Endothelial cell of umbilical vein (primary cell): ENCODE measurements around the gene PEMT. TPM values are rescaled to one million over a fixed set of nuclear protein-coding genes. Genes with fewer than 3 reads are reported as not detected.

ENCODE experiments used
- BruUV-seq: library from RNA; stranded (reverse); fragments of 400-500 nt; replicated peaks from 2 replicates; lab custom pipeline; 2021; lab: Mats Ljungman, UMichigan
- CTCF ChIA-PET: fragments of 300-600, 350-600 bp; sonication (Branson Sonifier 250); formaldehyde crosslinking; loops from one replicate; lab custom pipeline; 2021; ENCODE audit warnings: antibody characterized with exemption, inconsistent platforms; lab: Charles Lee
- POLR2A ChIA-PET: fragments of 300-600, 350-600 bp; sonication (Branson Sonifier 250); formaldehyde crosslinking; loops from one replicate; lab custom pipeline; 2021; ENCODE audit warnings: antibody characterized with exemption, inconsistent platforms; lab: Charles Lee
- DNase-seq: peaks from one replicate; pipeline ENCODE4 v3.0.0-alpha.2; 2011; ENCODE audit warnings: low read depth, low spot score
- FAIRE-seq: peaks from 2 replicates; lab custom pipeline; 2011; peaks lifted over from hg19 to GRCh38; lab: Jason Lieb, UNC
- H2AFZ ChIP-seq: 2 replicates; pipeline ENCODE4 v1.6.0; 2012; ENCODE audit warnings: low read depth, low read length, control low read depth, inconsistent platforms
- H3K27ac ChIP-seq: 2 replicates; pipeline ENCODE4 v1.5.1; 2011; ENCODE audit warnings: low read depth, mild to moderate bottlenecking, control low read depth, low read length, moderate library complexity; ENCODE audit not compliant: insufficient read depth
- H3K27me3 ChIP-seq, 2 experiments: 2 replicates each; pipeline versions ENCODE4 v1.6.0 to v1.6.1; 2011; ENCODE audit warnings: low read length in 2 of 2, mixed read lengths in 1 of 2; ENCODE audit not compliant: control insufficient read depth in 2 of 2, insufficient read depth in 2 of 2
- H3K36me3 ChIP-seq, 2 experiments: 2 replicates in 1 of 2; 3 replicates in 1 of 2; pipeline ENCODE4 v1.5.1; 2011; ENCODE audit warnings: low read length in 2 of 2, mild to moderate bottlenecking in 1 of 2, moderate library complexity in 1 of 2; ENCODE audit not compliant: control insufficient read depth in 2 of 2, insufficient read depth in 2 of 2; ENCODE audit errors: extremely low read depth in 1 of 2
- H3K4me1 ChIP-seq: 3 replicates; pipeline ENCODE4 v1.5.1; 2011; ENCODE audit warnings: mild to moderate bottlenecking, low read length; ENCODE audit not compliant: control insufficient read depth, insufficient read depth; ENCODE audit errors: extremely low read depth
- H3K4me2 ChIP-seq: 2 replicates; pipeline ENCODE4 v1.6.1; 2011; ENCODE audit warnings: low read length, control low read depth, mixed read lengths; ENCODE audit not compliant: insufficient read depth
- H3K4me3 ChIP-seq, 3 experiments: fragments of 200-600 bp in 1 of 3; sonication (generic), shearing (Covaris generic) in 1 of 3; replicated peaks in 1 of 3; 2 replicates each; pipeline ENCODE4 v1.5.1; 2011 to 2016; ENCODE audit warnings: control low read depth in 3 of 3, low read length in 3 of 3, mild to moderate bottlenecking in 2 of 3, inconsistent platforms in 1 of 3, low read depth in 1 of 3, moderate library complexity in 1 of 3; ENCODE audit not compliant: insufficient read depth in 1 of 3
- H3K79me2 ChIP-seq: 2 replicates; pipeline ENCODE4 v1.6.0; 2012; ENCODE audit warnings: low read length, inconsistent platforms; ENCODE audit not compliant: control insufficient read depth, insufficient read depth
- H3K9ac ChIP-seq: replicated peaks from 2 replicates; pipeline ENCODE3; 2011; ENCODE audit warnings: low read length, control low read depth; ENCODE audit not compliant: insufficient read depth; ENCODE audit errors: extremely low read depth
- H3K9me1 ChIP-seq: replicated peaks from 3 replicates; pipeline ENCODE4 v1.6.0; 2011; ENCODE audit warnings: mild to moderate bottlenecking, low read length; ENCODE audit not compliant: control insufficient read depth, insufficient read depth; ENCODE audit errors: extremely low read depth
- H3K9me3 ChIP-seq: replicated peaks from 2 replicates; pipeline ENCODE4 v1.5.1; 2012; ENCODE audit warnings: low read length, inconsistent platforms; ENCODE audit not compliant: control insufficient read depth, insufficient read depth
- H4K20me1 ChIP-seq: replicated peaks from 2 replicates; pipeline ENCODE3; 2011; ENCODE audit warnings: mild to moderate bottlenecking, low read length; ENCODE audit not compliant: control insufficient read depth, insufficient read depth; ENCODE audit errors: extremely low read depth
- EZH2 ChIP-seq: IDR thresholded peaks from 2 replicates; pipeline ENCODE4 v1.6.1; 2012; ENCODE audit warnings: borderline replicate concordance, low read depth, mild to moderate bottlenecking, moderate library complexity, low read length, inconsistent platforms; ENCODE audit not compliant: severe bottlenecking
- FOS ChIP-seq: IDR thresholded peaks from 2 replicates; pipeline ENCODE4 v1.6.1; 2011; ENCODE audit warnings: mild to moderate bottlenecking, low read length, moderate library complexity, borderline replicate concordance; ENCODE audit not compliant: insufficient read depth
- GATA2 ChIP-seq: IDR thresholded peaks from 2 replicates; pipeline ENCODE4 v1.7.0; 2011; ENCODE audit warnings: low read depth, mild to moderate bottlenecking, moderate library complexity, mixed read lengths, low read length; ENCODE audit not compliant: insufficient read length, insufficient read depth
- JUN ChIP-seq: IDR thresholded peaks from 2 replicates; pipeline ENCODE4 v1.6.1; 2011; ENCODE audit warnings: borderline replicate concordance, low read depth; ENCODE audit not compliant: insufficient read length, insufficient read depth
- MAX ChIP-seq: IDR thresholded peaks from 2 replicates; pipeline ENCODE4 v1.6.1; 2011; ENCODE audit not compliant: insufficient read depth, insufficient read length
- MYC ChIP-seq: IDR thresholded peaks from one replicate; pipeline ENCODE4 v1.6.1; 2011; ENCODE audit warnings: mild to moderate bottlenecking, low read depth, low read length
- POLR2A ChIP-seq: IDR thresholded peaks from 2 replicates; pipeline ENCODE4 v1.6.1; 2012; ENCODE audit warnings: low read depth, mild to moderate bottlenecking, control low read depth, low read length
- POLR2AphosphoS5 ChIP-seq: IDR thresholded peaks from 2 replicates; pipeline ENCODE4 v1.6.1; 2012; ENCODE audit warnings: low read depth, mild to moderate bottlenecking, control low read depth, low read length, moderate library complexity; ENCODE audit not compliant: insufficient read depth
- dilution Hi-C: fragments of 300-500 bp; cut with MboI; formaldehyde crosslinking; loops from one replicate; pipeline ENCODE4 v1.15.0; 2019; ENCODE audit warnings: low sequenced_read_pairs; ENCODE audit not compliant: extremely low pct_ligation_motif_present
- intact Hi-C: fragments of 100-400 bp; cut with micrococcal nuclease; formaldehyde crosslinking; loops from one replicate; pipeline ENCODE4 v1.10.0; 2022
- polyA plus RNA-seq, 4 experiments: library from polyadenylated mRNA; depleted of rRNA in 3 of 4; stranded (reverse) in 3 of 4; unstranded in 1 of 4; fragments of >200 nt; gene quantifications; 2 replicates each; pipeline versions ENCODE4 v1.2.1 to v1.2.3, GENCODE V29; 2011 to 2012; ENCODE audit warnings: missing spikeins in 1 of 4
- total RNA-seq: library from RNA; stranded (reverse); gene quantifications from 2 replicates; pipeline ENCODE4 v1.2.3, GENCODE V29; 2021
- TF ChIP-seq, protein P1 (sequence below), 2 donors: IDR thresholded peaks; 1 replicate in 1 of 2; 2 replicates in 1 of 2; pipeline ENCODE4 v1.5.1; 2011; ENCODE audit warnings: low read length in 2 of 2, mild to moderate bottlenecking in 2 of 2, moderate library complexity in 2 of 2, control low read depth in 1 of 2, inconsistent platforms in 1 of 2, low read depth in 1 of 2; ENCODE audit not compliant: insufficient read depth in 1 of 2; ENCODE audit errors: extremely low read depth in 1 of 2

PEMT gene
- total and polyA plus RNA-seq, 2 donors (not counting 3 experiments of a cell fraction or from before 2014, with no cell fraction given), result 35.1 to 58.4 TPM

DNA sequence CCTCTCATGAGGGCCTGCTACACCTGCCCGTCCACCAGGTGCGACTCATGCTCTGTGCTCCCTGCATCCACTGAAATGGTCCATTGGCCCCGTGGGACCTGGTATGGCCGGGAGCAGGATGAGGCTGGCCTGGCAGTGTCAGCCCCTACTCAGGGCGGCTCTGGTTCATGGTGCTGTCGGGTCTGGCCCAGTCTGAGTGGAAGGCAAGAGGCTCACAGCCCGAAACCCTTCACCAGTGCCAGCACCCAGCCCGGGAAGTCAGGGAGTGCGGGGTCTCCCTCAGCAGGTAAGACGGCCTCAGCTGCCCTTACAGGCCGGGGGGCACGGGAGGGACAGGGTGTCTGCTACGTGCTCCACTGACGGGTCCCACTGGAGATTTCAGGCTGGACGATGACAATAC lies 54.8 kb downstream of the PEMT start:
- H3K27me3 ChIP-seq, result no peaks in the 10 kb centered on the region

More for the DNA sequence above, 54.8 kb downstream of the PEMT start:
- no peaks in the 10 kb centered on the region for H3K9me3 ChIP-seq
- POLR2A ChIA-PET, result no interaction called here
- CTCF ChIA-PET, result interaction anchor here (1.2 kb wide), 1 partner anchor 13 kb away, joined by 3 read pairs; no protein-coding TSS in a partner anchor
- no peaks in the 10 kb centered on the region for H3K4me1 ChIP-seq
- DNase-seq, result no peak
- no peak overlapping the region for H3K4me2 ChIP-seq
- H3K27ac ChIP-seq, result no peak overlapping the region
- TF ChIP-seq, protein P1, sequence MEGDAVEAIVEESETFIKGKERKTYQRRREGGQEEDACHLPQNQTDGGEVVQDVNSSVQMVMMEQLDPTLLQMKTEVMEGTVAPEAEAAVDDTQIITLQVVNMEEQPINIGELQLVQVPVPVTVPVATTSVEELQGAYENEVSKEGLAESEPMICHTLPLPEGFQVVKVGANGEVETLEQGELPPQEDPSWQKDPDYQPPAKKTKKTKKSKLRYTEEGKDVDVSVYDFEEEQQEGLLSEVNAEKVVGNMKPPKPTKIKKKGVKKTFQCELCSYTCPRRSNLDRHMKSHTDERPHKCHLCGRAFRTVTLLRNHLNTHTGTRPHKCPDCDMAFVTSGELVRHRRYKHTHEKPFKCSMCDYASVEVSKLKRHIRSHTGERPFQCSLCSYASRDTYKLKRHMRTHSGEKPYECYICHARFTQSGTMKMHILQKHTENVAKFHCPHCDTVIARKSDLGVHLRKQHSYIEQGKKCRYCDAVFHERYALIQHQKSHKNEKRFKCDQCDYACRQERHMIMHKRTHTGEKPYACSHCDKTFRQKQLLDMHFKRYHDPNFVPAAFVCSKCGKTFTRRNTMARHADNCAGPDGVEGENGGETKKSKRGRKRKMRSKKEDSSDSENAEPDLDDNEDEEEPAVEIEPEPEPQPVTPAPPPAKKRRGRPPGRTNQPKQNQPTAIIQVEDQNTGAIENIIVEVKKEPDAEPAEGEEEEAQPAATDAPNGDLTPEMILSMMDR (IDR thresholded peaks at IDR 0.05; ENCODE audit: extremely low read depth in 1 of 2, insufficient read depth in 1 of 2, low read depth in 1 of 2, low read length in 2 of 2), result no peak
- TF ChIP-seq GATA2 (no peak), MAX (no peak), MYC (no peak), FOS (no peak), EZH2 (no peak), JUN (no peak), POLR2AphosphoS5 (no peak), POLR2A (no peak)
- no TSS peak for BruUV-seq
- no peaks in the 10 kb centered on the region for H3K36me3 ChIP-seq
- no peak overlapping the region for H2AFZ ChIP-seq
- H3K4me3 ChIP-seq, result no peak overlapping the region
- intact Hi-C loops, result no loop called here
- H3K79me2 ChIP-seq, result no peaks in the 10 kb centered on the region
- dilution Hi-C loops, result no loop called here
- FAIRE-seq, result no peak
- no peak overlapping the region for H3K9ac ChIP-seq
- H4K20me1 ChIP-seq, result no peaks in the 10 kb centered on the region
- H3K9me1 ChIP-seq, result no peaks in the 10 kb centered on the region
